ENCODE measurements around the gene SH3YL1.

DNA sequence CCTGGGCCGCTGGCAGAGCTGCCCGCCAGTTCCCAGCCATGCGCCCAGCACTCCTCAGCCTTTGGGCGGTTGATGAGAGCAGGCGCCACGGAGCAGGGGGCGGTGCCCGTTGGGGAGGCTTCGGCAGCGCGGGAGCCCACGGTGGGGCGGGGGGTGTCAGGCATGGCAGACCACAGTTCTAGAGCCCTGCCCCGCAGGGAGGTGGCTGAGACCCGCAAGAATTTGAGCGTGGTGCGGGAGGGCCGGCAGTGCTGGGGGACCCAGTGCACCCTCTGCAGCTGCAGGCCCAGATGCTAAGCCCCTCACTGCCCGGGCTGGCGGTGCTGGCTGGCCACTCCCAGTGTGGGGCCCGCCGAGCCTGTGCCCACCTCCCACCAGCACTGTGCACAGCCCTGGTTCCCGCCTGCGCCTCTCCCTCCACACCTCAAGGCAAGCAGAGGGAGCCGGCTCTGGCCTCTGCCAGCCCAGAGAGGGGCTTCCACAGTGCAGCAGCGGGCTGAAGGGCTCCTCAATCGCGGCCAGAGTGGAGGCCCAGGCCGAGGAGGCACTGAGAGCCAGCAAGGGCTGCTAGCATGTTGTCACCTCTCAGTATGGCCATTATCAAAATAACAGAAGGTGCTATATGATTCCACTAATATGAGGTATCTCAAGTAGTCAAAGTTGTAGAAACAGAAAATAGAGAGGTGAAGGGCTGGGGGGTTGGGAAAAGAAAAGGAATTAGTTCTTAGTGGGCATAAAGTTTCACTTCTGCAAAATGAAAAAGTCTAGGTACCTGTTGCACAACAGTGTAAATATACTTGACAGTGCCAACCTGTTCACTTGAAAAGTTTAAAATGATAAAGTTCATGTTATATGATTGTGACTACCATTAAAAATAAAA lies 72.3 kb downstream of the SH3YL1 start:
- TF ChIP-seq, protein P1, sequence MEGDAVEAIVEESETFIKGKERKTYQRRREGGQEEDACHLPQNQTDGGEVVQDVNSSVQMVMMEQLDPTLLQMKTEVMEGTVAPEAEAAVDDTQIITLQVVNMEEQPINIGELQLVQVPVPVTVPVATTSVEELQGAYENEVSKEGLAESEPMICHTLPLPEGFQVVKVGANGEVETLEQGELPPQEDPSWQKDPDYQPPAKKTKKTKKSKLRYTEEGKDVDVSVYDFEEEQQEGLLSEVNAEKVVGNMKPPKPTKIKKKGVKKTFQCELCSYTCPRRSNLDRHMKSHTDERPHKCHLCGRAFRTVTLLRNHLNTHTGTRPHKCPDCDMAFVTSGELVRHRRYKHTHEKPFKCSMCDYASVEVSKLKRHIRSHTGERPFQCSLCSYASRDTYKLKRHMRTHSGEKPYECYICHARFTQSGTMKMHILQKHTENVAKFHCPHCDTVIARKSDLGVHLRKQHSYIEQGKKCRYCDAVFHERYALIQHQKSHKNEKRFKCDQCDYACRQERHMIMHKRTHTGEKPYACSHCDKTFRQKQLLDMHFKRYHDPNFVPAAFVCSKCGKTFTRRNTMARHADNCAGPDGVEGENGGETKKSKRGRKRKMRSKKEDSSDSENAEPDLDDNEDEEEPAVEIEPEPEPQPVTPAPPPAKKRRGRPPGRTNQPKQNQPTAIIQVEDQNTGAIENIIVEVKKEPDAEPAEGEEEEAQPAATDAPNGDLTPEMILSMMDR (IDR thresholded peaks at IDR 0.05; ENCODE audit: low read length) = no peak
- TF ChIP-seq EZH2phosphoT487 (IDR thresholded peaks at IDR 0.05; ENCODE audit: low read length) = no peak

All from MM.1S (cell line).